OCI-LY1 (cell line): ENCODE measurements around the gene UROC1.

Source experiments
- H2AFZ ChIP-seq: fragments of 200-600 bp; sonication (generic), shearing (Covaris generic); 2 replicates; pipeline ENCODE4 v1.6.0; 2014; ENCODE audit warnings: antibody characterized with exemption, mild to moderate bottlenecking, low read length
- H3F3A ChIP-seq: fragments of 200-600 bp; sonication (generic), shearing (Covaris generic); 2 replicates; pipeline ENCODE4 v1.6.0; 2014; ENCODE audit warnings: mild to moderate bottlenecking, antibody characterized with exemption, low read length, moderate library complexity; ENCODE audit not compliant: insufficient read depth
- H3K27ac ChIP-seq: fragments of 200-600 bp; sonication (generic); 2 replicates; pipeline ENCODE4 v1.5.1; 2014; ENCODE audit warnings: low read length, mixed run types, mild to moderate bottlenecking, low read depth; ENCODE audit not compliant: poor library complexity, severe bottlenecking
- H3K27me3 ChIP-seq: fragments of 200-600 bp; sonication (generic); 2 replicates; pipeline ENCODE4 v1.6.0; 2014; ENCODE audit warnings: antibody characterized with exemption, mild to moderate bottlenecking, low read length, moderate library complexity; ENCODE audit not compliant: insufficient read depth
- H3K36me3 ChIP-seq: fragments of 200-600 bp; sonication (generic); 2 replicates; pipeline ENCODE4 v1.6.1; 2014; ENCODE audit warnings: mild to moderate bottlenecking, antibody characterized with exemption, low read length, moderate library complexity, mixed read lengths; ENCODE audit not compliant: insufficient read depth
- H3K4me1 ChIP-seq: fragments of 200-600 bp; sonication (generic); 2 replicates; pipeline ENCODE4 v1.5.1; 2014; ENCODE audit warnings: mild to moderate bottlenecking, low read length, moderate library complexity; ENCODE audit not compliant: insufficient read depth, severe bottlenecking
- H3K4me2 ChIP-seq: fragments of 200-600 bp; sonication (generic), shearing (Covaris generic); 2 replicates; pipeline ENCODE4 v1.6.1; 2014; ENCODE audit warnings: low read length
- H3K4me3 ChIP-seq: fragments of 200-600 bp; sonication (generic); 2 replicates; pipeline ENCODE4 v1.5.1; 2014; ENCODE audit warnings: low read length, low read depth, mild to moderate bottlenecking, mixed read lengths; ENCODE audit not compliant: poor library complexity, severe bottlenecking
- H3K79me2 ChIP-seq: fragments of 200-600 bp; shearing (Covaris generic); 2 replicates; pipeline ENCODE4 v1.6.1; 2016; ENCODE audit warnings: mixed run types, low read length, mixed read lengths; ENCODE audit not compliant: insufficient read depth
- H3K9ac ChIP-seq: fragments of 200-600 bp; sonication (generic), shearing (Covaris generic); 2 replicates; pipeline ENCODE4 v1.6.1; 2014; ENCODE audit warnings: mild to moderate bottlenecking, low read length, mixed read lengths
- H3K9me2 ChIP-seq: fragments of 200-600 bp; sonication (generic), shearing (Covaris generic); 2 replicates; pipeline ENCODE4 v1.6.1; 2014; ENCODE audit warnings: low read depth, mild to moderate bottlenecking, low read length, mixed read lengths
- H3K9me3 ChIP-seq: fragments of 200-600 bp; shearing (Covaris generic); 2 replicates; pipeline ENCODE4 v1.6.1; 2014; ENCODE audit warnings: low read length, mixed read lengths
- H4K20me1 ChIP-seq: fragments of 200-600 bp; sonication (generic), shearing (Covaris generic); 2 replicates; pipeline ENCODE4 v1.6.0; 2016; ENCODE audit warnings: mild to moderate bottlenecking, low read length; ENCODE audit not compliant: insufficient read depth
- EZH2 ChIP-seq: fragments of 200-600 bp; sonication (generic), shearing (Covaris generic); IDR thresholded peaks from 2 replicates; pipeline ENCODE4 v1.8.0; 2017; ENCODE audit warnings: borderline replicate concordance, mixed run types, mild to moderate bottlenecking, antibody characterized with exemption, low read length, moderate library complexity, mixed read lengths
- TF ChIP-seq, protein P1 (sequence below): fragments of 200-600 bp; sonication (generic), shearing (Covaris generic); IDR thresholded peaks from 2 replicates; pipeline ENCODE4 v1.5.1; 2017; ENCODE audit warnings: mild to moderate bottlenecking, antibody characterized with exemption, low read length, moderate library complexity, mixed read lengths

UROC1 gene

DNA sequence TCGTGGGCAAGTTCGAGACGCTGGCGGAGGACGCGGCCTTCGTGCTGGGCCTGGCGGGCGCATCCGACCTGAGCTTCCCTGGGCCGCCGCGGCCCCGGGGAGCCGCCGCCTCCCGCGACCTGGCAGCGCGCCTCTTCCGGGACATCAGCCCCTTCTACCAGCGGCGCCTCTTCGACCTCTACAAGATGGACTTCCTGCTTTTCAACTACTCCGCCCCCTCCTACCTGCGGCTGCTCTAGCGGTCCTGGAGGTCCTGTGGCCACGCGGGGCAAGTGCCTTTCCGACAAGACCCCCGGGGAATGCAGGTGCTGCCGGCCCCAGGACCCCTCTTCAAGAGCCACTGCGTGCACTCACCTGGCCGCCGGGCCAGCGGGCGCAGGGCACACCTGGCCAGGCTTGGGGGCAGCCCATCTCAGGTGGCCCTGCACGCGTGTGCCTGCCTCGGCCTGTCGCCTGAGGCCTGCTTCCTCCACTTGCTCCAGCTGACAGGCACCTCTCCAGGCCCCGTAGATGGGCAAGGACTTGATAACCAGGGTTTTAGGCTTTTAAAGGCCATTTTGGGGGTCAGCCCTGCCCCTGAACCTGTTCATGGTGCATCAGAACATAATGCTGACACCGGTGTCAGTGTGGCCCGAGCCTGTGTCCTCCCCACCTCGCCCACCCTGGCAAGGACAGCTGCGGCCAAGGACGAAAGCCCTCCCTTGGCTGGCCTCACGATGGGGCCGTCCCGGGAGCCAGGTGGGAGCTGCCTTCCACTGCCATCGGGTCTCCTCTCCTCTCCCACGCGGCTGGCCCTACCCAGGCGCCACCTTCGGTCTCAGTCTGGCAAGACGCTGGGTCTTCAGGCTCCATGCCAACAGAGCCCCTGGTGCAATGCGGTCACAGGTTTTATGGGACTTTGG, 25.0 kb upstream of the UROC1 start:
- Histone ChIP-seq H2AFZ (no peak overlapping the region), H3K4me3 (no peak overlapping the region), H3K4me2 (no peak overlapping the region)

DNA sequence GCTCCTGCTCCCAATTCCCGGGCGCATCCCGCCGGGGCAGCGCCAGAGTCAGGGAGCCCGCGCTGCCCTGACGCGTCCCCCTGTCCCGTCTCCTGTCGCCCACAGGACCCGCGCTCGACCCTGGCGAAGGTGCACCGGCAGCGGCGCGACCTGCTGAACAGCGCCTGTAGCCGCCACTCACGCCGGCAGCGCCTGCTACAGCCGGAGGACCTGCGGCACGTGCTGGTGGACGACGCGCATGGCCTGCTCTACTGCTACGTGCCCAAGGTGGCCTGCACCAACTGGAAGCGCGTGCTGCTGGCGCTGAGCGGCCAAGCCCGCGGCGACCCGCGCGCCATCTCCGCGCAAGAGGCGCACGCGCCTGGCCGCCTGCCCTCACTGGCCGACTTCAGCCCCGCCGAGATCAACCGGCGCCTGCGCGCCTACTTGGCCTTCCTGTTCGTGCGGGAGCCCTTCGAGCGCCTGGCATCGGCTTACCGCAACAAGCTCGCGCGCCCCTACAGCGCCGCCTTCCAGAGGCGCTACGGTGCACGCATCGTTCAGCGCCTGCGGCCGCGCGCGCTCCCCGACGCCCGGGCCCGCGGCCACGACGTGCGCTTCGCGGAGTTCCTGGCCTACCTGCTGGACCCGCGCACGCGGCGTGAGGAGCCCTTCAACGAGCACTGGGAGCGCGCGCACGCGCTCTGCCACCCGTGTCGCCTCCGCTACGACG, 24.2 kb upstream of the UROC1 start:
- H3K36me3 ChIP-seq = no peaks in the 10 kb centered on the region
- no peaks in the 10 kb centered on the region for H3K9me2 ChIP-seq
- no peak overlapping the region for H3K27ac ChIP-seq
- H3K79me2 ChIP-seq = no peaks in the 10 kb centered on the region
- no peaks in the 10 kb centered on the region for H3F3A ChIP-seq
- H3K4me3 ChIP-seq = no peak overlapping the region
- no peak overlapping the region for H3K9ac ChIP-seq
- H4K20me1 ChIP-seq = no peaks in the 10 kb centered on the region
- TF ChIP-seq EZH2 = no peak
- TF ChIP-seq, protein P1, sequence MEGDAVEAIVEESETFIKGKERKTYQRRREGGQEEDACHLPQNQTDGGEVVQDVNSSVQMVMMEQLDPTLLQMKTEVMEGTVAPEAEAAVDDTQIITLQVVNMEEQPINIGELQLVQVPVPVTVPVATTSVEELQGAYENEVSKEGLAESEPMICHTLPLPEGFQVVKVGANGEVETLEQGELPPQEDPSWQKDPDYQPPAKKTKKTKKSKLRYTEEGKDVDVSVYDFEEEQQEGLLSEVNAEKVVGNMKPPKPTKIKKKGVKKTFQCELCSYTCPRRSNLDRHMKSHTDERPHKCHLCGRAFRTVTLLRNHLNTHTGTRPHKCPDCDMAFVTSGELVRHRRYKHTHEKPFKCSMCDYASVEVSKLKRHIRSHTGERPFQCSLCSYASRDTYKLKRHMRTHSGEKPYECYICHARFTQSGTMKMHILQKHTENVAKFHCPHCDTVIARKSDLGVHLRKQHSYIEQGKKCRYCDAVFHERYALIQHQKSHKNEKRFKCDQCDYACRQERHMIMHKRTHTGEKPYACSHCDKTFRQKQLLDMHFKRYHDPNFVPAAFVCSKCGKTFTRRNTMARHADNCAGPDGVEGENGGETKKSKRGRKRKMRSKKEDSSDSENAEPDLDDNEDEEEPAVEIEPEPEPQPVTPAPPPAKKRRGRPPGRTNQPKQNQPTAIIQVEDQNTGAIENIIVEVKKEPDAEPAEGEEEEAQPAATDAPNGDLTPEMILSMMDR = no peak
- H2AFZ ChIP-seq = no peak overlapping the region
- no peaks in the 10 kb centered on the region for H3K9me3 ChIP-seq
- H3K4me1 ChIP-seq = no peaks in the 10 kb centered on the region
- no peaks in the 10 kb centered on the region for H3K27me3 ChIP-seq
- no peak overlapping the region for H3K4me2 ChIP-seq

More for the DNA sequence above, 25.0 kb upstream of the UROC1 start:
- Histone ChIP-seq H3K9me3 (no peaks in the 10 kb centered on the region), H3K36me3 (no peaks in the 10 kb centered on the region), H3K4me1 (no peaks in the 10 kb centered on the region), H3K9me2 (no peaks in the 10 kb centered on the region), H3K27ac (no peak overlapping the region), H3K27me3 (no peaks in the 10 kb centered on the region), H3F3A (no peaks in the 10 kb centered on the region), H3K9ac (no peak overlapping the region), H4K20me1 (no peaks in the 10 kb centered on the region), H3K79me2 (no peaks in the 10 kb centered on the region)
- TF ChIP-seq EZH2 = no peak
- TF ChIP-seq, protein P1 = no peak

DNA sequence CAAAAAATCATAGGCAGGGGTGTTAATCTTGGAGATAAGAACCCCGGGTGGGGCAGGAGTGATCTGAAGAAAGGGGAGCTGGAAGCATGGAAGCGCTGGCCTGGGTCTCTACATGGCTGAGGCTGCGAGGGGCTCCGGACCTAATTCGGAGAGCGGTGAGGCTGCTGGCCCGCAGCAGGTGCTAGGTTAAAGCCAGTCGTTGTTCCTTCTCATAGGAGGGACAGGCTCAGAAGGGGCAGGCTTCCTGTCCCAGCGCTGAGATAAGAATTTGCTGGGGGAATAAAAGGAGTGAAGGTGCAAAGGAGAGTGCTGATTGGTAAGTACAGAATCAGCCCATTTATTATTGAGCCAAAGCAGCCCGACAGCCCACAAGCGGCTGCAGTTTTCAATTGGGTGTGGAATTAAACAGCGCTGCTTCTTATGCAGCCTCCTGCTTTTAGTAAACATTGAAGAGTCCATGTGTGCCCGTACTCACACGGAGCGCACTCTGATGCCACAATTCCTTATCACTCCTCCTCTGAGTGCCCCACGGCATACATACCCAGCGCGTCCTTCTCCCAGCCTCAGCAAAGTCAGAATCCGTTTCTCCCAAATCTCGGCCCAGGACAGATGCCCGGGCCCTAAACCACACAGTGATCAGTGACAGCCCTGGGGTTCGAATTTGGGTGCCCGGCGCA, 23.5 kb upstream of the UROC1 start:
- no peak overlapping the region for H3K27ac ChIP-seq
- H3K4me2 ChIP-seq = no peak overlapping the region
- H2AFZ ChIP-seq = no peak overlapping the region
- no peaks in the 10 kb centered on the region for H3K9me3 ChIP-seq
- H3F3A ChIP-seq = no peaks in the 10 kb centered on the region
- H3K4me3 ChIP-seq = no peak overlapping the region
- H3K9ac ChIP-seq = no peak overlapping the region
- no peaks in the 10 kb centered on the region for H3K36me3 ChIP-seq
- no peaks in the 10 kb centered on the region for H3K4me1 ChIP-seq
- no peaks in the 10 kb centered on the region for H3K27me3 ChIP-seq
- no peaks in the 10 kb centered on the region for H3K9me2 ChIP-seq
- H4K20me1 ChIP-seq = no peaks in the 10 kb centered on the region
- no peaks in the 10 kb centered on the region for H3K79me2 ChIP-seq
- no peak for TF ChIP-seq EZH2
- TF ChIP-seq, protein P1 = no peak
